GM12865 (cell line): ENCODE results near the gene GRB10.

ENCODE experiments used
- DNase-seq: peaks from one replicate; pipeline ENCODE4 v3.0.0; 2010; ENCODE audit warnings: low read depth
- H3K4me3 ChIP-seq: 2 replicates; pipeline ENCODE4 v1.5.1; 2011; ENCODE audit warnings: mild to moderate bottlenecking, low read depth, low read length, control low read depth
- TF ChIP-seq, protein P1 (sequence below): IDR thresholded peaks from 2 replicates; pipeline ENCODE4 v1.5.1; 2011; ENCODE audit warnings: low read length, control low read depth, low read depth, inconsistent platforms; ENCODE audit not compliant: insufficient read depth; ENCODE audit errors: missing control alignments

GRB10 gene

DNA sequence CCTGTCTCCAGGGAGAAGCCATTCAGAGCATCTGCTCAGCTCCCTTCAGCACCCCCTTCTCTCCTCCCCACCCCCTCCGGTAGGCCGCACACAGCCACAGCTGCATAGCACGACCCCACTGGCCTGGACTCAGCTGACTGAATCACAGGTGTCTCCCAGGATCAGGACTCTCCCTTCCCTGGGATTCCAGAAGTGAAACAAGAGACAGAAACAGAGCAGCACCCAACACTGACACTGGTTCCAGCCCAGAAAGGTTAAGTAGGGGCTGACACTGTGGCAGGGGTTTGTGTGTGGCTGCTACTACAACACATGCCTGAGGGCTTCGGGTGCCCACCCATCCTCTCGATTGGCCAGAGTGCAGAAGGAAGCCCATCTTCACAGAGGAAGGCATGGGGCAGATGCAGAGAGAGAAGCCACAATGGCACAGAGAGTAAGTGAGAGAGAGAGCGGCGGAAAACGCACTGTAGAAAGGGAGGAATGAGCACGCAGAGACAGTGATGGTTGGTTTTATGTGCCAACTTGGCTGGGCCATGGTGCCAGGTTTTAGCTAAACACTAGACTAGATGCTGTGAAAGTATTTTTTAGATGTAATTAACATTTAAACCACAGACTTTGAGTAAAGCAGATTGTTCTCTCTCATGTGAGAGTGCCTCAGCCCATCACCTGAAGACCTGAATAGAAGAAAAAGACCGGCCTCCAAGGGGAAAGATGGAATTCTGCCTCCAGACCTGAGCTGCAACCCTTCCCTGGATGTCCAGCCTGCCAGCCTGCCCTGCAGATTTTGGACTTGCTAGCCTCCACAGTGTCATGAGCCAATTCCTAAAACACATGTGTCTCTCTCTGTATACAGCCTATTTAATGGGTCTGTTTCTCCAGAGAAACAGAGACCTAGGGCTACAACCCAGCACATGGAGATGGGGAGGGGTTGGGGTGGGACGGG is 107.5 kb downstream of the GRB10 start:
- TF ChIP-seq, protein P1, sequence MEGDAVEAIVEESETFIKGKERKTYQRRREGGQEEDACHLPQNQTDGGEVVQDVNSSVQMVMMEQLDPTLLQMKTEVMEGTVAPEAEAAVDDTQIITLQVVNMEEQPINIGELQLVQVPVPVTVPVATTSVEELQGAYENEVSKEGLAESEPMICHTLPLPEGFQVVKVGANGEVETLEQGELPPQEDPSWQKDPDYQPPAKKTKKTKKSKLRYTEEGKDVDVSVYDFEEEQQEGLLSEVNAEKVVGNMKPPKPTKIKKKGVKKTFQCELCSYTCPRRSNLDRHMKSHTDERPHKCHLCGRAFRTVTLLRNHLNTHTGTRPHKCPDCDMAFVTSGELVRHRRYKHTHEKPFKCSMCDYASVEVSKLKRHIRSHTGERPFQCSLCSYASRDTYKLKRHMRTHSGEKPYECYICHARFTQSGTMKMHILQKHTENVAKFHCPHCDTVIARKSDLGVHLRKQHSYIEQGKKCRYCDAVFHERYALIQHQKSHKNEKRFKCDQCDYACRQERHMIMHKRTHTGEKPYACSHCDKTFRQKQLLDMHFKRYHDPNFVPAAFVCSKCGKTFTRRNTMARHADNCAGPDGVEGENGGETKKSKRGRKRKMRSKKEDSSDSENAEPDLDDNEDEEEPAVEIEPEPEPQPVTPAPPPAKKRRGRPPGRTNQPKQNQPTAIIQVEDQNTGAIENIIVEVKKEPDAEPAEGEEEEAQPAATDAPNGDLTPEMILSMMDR = no peak
- no peak overlapping the region for H3K4me3 ChIP-seq
- no peak for DNase-seq

DNA sequence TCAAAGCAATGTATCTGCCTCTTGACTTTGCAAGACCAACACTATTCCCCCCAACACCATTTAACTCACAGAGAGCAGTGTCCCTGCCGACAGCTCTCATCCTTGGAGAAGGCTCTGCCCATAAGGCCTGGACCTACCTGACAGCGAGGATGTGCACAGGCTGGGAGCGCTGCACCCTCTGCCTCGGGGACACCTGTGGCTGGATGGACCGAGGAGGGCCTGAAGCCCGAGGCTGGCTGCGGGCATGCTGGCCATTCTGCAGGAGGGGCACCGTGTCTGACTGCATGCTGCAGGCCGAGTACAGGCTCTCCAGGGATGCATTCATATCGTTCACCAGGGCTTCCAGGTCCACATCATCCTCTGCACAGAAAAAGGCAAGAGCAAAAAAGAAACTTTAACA is 108.4 kb downstream of the GRB10 start:
- no peak for DNase-seq
- no peak overlapping the region for H3K4me3 ChIP-seq
- TF ChIP-seq, protein P1 = no peak

DNA sequence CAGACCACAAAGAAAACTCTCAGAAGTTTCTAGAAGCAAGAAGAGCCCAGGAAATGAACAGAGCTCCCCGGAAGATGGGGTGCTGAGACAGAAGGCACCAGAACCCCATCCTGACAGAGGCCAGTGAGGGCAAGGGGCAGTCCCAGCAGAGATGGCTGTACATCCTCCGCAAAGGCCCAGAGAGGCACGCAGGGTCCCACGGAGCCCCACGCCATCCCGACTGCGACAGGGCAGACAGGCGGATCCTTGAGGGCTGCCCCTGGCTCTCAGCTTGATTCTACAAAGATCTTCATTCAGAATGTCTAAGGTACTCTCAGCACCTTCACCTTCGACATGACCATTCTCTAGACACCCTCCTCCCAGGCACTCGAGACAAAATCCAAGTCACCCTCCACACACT is 109.6 kb downstream of the GRB10 start:
- TF ChIP-seq, protein P1 = no peak
- DNase-seq = no peak
- H3K4me3 ChIP-seq = no peak overlapping the region

DNA sequence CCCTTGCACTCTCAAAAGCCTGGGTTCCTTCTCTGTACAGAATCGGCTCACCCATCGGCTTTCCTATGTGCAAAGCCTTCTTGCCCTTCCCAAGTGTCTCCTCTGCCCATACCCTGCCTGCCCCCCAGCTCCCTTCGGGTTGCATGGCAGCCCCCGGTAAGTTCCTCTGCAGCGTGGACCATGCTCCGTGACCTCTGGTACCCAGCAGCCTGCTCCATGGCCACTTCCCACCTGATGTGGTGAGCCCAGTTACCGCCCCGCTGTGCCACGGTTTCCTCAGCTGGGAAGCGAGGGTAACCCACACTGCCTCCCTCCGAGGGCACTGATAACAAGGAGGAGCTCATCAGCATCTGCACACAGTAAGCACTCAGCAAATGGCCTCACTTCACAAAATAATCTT is 110.7 kb downstream of the GRB10 start:
- no peak for DNase-seq
- no peak overlapping the region for H3K4me3 ChIP-seq
- TF ChIP-seq, protein P1 = no peak

DNA sequence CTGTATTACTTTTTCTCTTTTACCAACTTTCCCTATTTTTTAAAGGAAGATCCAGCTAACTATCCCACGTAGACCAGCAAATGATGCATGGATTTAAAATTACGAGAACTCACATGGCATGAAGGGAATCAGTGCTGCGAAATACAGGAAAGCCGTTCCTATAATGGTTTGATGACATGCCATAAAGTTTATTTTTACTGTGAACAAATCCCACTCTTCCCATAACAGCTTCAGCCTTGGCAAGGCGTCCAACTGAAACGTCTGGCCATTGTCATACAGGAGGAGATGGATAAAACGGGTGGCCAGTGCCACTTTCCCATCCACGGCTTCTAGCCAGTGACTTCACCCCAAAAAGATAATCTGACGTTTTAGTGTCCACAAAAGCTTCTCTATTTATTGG is 111.3 kb downstream of the GRB10 start:
- TF ChIP-seq, protein P1 = no peak
- DNase-seq = no peak
- no peak overlapping the region for H3K4me3 ChIP-seq

DNA sequence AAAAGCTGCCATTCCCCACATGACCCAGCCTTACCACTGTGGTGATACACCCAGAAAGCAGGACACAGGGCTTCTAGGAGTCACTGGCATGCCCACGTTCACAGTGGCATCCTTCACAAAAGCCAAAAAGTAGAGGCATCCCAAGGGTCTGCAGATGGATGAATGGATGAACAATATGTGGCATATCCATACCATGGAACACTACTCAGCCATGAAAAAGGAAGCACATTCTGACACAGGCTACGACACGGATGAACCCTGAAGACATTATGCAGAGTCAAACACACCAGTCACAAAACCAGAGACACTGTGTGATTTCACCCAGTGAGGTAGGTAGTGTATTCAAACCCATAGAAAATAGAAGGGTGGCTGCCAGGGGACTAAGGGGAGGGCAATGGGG is 112.8 kb downstream of the GRB10 start:
- no peak for DNase-seq
- H3K4me3 ChIP-seq = no peak overlapping the region
- TF ChIP-seq, protein P1 = no peak
